ENCODE measurements around the gene KATNB1.
"Not testable (repeated sequence)": the region's sequence is repeated elsewhere in the genome, so short reads cannot be mapped to it uniquely, and the experiment has no call there.

Gene KATNB1

DNA sequence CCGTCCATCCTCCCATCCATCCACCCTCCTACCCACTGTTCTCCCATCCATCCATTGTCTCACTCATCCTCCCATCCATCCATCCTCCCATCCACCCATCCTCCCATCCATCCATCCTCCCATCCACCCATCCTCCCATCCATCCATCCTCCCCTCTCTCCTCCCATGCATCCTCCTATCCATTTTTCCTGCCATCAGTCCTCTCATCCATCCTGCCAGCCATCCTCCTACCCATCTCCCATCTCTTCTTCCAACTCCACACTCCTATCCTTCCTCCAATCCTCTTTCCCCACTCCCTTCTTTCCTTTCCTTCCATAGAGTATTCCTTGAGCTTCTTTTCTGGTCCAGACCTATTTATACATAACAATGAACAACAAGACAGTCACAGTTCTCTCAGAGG, 28.9 kb upstream of the KATNB1 start:
- H3K27me3 ChIP-seq (ENCODE audit: control insufficient read depth, insufficient read depth, low read length) = no peaks in the 10 kb centered on the region
- no peaks in the 10 kb centered on the region for H3K4me1 ChIP-seq (ENCODE audit: control insufficient read depth, insufficient read depth, low read length)
- H3K4me3 ChIP-seq (ENCODE audit: low read length) = no peak overlapping the region
- no peak overlapping the region for H3K27ac ChIP-seq (ENCODE audit: low read depth, low read length)
- H3K36me3 ChIP-seq (ENCODE audit: control insufficient read depth, insufficient read depth, low read length) = no peaks in the 10 kb centered on the region
- no peak overlapping the region for H3K9ac ChIP-seq (ENCODE audit: low read length)

GRCh38 chr16:57707331-57707730, 28.2 kb upstream of the KATNB1 start:
- H3K4me3 ChIP-seq (ENCODE audit: low read length) = no peak overlapping the region
- no peaks in the 10 kb centered on the region for H3K27me3 ChIP-seq (ENCODE audit: control insufficient read depth, insufficient read depth, low read length)
- H3K4me1 ChIP-seq (ENCODE audit: control insufficient read depth, insufficient read depth, low read length) = no peaks in the 10 kb centered on the region
- no peak overlapping the region for H3K27ac ChIP-seq (ENCODE audit: low read depth, low read length)
- no peak overlapping the region for H3K9ac ChIP-seq (ENCODE audit: low read length)
- no peaks in the 10 kb centered on the region for H3K36me3 ChIP-seq (ENCODE audit: control insufficient read depth, insufficient read depth, low read length)

- no peak overlapping the region for H3K9ac ChIP-seq (ENCODE audit: low read length)
- H3K4me1 ChIP-seq (ENCODE audit: control insufficient read depth, insufficient read depth, low read length) = no peaks in the 10 kb centered on the region
- H3K4me3 ChIP-seq (ENCODE audit: low read length) = no peak overlapping the region
- no peak overlapping the region for H3K27ac ChIP-seq (ENCODE audit: low read depth, low read length)
- H3K36me3 ChIP-seq (ENCODE audit: control insufficient read depth, insufficient read depth, low read length) = no peaks in the 10 kb centered on the region
- no peaks in the 10 kb centered on the region for H3K27me3 ChIP-seq (ENCODE audit: control insufficient read depth, insufficient read depth, low read length)
These were observed 27.4 kb upstream of the KATNB1 start for GRCh38 chr16:57708168-57708567.

- no peak overlapping the region for H3K4me3 ChIP-seq (ENCODE audit: low read length)
- H3K27ac ChIP-seq (ENCODE audit: low read depth, low read length) = no peak overlapping the region
These were observed 25.9 kb upstream of the KATNB1 start for GRCh38 chr16:57709663-57710062.

DNA sequence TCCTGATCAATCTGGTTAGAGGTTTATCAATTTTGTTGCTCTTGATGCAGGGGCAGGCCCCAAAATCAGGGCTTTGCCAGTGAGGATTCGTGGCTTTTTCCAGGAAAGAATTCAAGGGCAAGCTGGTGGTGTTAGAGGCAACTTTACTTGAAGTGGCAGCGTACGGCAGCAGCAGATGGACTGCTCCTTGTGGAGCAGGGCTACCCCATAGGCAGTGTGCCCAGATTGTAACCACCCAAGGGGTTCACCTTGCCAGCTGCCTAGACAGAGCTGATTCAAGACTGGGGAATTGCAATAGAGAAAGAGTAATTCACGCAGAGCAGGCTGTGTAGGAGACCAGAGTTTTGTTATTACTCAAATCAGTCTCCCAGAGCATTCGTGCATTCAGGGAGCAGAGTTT, 24.2 kb upstream of the KATNB1 start:
- Histone ChIP-seq H3K36me3 (ENCODE audit: control insufficient read depth, insufficient read depth, low read length) (no peaks in the 10 kb centered on the region), H3K4me1 (ENCODE audit: control insufficient read depth, insufficient read depth, low read length) (no peaks in the 10 kb centered on the region), H3K4me3 (ENCODE audit: low read length) (no peak overlapping the region), H3K27me3 (ENCODE audit: control insufficient read depth, insufficient read depth, low read length) (no peaks in the 10 kb centered on the region), H3K9ac (ENCODE audit: low read length) (no peak overlapping the region), H3K27ac (ENCODE audit: low read depth, low read length) (no peak overlapping the region)

More at GRCh38 chr16:57709663-57710062, 25.9 kb upstream of the KATNB1 start:
- H3K27me3 ChIP-seq (ENCODE audit: control insufficient read depth, insufficient read depth, low read length) = no peaks in the 10 kb centered on the region
- H3K4me1 ChIP-seq (ENCODE audit: control insufficient read depth, insufficient read depth, low read length) = no peaks in the 10 kb centered on the region
- H3K9ac ChIP-seq (ENCODE audit: low read length) = no peak overlapping the region
- H3K36me3 ChIP-seq (ENCODE audit: control insufficient read depth, insufficient read depth, low read length) = no peaks in the 10 kb centered on the region

DNA sequence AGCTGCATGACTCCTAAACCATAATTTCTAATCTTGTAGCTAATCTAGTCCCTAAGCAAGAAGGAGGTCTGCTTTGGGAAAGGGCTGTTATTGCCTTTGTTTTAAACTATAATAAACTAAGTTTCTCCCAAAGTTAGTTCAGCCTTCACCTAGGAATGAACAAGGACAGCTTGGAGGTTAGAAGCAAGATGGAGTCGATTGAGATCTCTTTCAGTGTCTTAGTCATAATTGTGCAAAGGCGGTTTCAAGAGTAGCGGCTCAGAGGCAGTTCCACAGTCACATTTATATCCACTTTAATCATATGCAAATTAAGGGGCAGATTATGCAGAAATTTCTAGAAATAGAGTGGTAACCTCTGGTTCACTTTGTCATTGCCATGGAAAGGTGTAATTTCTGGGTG, 23.6 kb upstream of the KATNB1 start:
- H3K9ac ChIP-seq (ENCODE audit: low read length) = no peak overlapping the region
- H3K4me1 ChIP-seq (ENCODE audit: control insufficient read depth, insufficient read depth, low read length) = no peaks in the 10 kb centered on the region
- H3K27me3 ChIP-seq (ENCODE audit: control insufficient read depth, insufficient read depth, low read length) = peaks cover 3% of the 10 kb centered on the region
- H3K36me3 ChIP-seq (ENCODE audit: control insufficient read depth, insufficient read depth, low read length) = no peaks in the 10 kb centered on the region
- H3K4me3 ChIP-seq (ENCODE audit: low read length) = no peak overlapping the region
- no peak overlapping the region for H3K27ac ChIP-seq (ENCODE audit: low read depth, low read length)

GRCh38 chr16:57712569-57712968, 23.0 kb upstream of the KATNB1 start:
- H3K9ac ChIP-seq (ENCODE audit: low read length); H3K4me1 ChIP-seq (ENCODE audit: control insufficient read depth, insufficient read depth, low read length); H3K36me3 ChIP-seq (ENCODE audit: control insufficient read depth, insufficient read depth, low read length); H3K27ac ChIP-seq (ENCODE audit: low read depth, low read length); H3K27me3 ChIP-seq (ENCODE audit: control insufficient read depth, insufficient read depth, low read length); H3K4me3 ChIP-seq (ENCODE audit: low read length): not testable (repeated sequence)

DNA sequence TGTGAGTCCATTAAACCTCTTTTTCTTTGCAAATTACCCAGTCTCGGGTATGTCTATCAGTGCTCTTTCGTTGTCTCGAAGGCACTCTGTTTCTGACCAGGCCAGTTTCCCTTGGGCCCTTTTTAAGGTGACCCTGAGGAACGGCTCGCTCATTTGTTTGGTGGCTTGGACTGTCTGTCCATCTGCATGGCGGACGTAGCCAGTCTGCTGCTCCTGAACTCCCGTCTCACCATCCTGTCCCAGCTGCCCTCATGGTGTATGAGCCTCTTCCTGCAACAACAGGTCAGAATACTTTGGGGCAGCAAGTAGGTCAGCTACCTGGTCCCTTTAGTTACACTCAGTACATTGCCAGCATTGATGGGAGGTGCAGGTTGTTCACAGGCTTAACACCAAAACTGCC, 22.0 kb upstream of the KATNB1 start:
- Histone ChIP-seq H3K36me3 (ENCODE audit: control insufficient read depth, insufficient read depth, low read length) (no peaks in the 10 kb centered on the region), H3K4me1 (ENCODE audit: control insufficient read depth, insufficient read depth, low read length) (no peaks in the 10 kb centered on the region), H3K4me3 (ENCODE audit: low read length) (no peak overlapping the region), H3K27ac (ENCODE audit: low read depth, low read length) (no peak overlapping the region), H3K27me3 (ENCODE audit: control insufficient read depth, insufficient read depth, low read length) (peaks cover 3% of the 10 kb centered on the region), H3K9ac (ENCODE audit: low read length) (no peak overlapping the region)

DNA sequence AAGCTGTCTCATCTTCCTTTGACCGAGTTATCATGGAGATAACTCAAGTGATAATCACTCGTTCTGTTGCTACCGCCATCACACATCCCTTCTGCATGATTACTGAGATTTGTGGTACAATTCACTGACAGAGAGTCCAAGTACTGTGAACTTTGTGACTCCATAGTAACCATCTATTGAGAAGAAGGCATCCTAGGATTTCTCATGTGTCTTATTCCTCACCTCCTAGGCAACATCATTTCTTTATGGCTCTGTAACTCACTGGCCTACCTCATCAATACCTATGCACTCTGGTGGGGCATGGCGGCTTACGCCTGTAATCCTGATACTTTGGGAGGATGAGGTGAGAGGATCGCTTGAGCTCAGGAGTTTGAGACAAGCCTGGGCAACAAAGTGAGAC, 21.5 kb upstream of the KATNB1 start:
- no peak overlapping the region for H3K9ac ChIP-seq (ENCODE audit: low read length)
- peaks cover 3% of the 10 kb centered on the region for H3K27me3 ChIP-seq (ENCODE audit: control insufficient read depth, insufficient read depth, low read length)
- no peak overlapping the region for H3K27ac ChIP-seq (ENCODE audit: low read depth, low read length)
- no peak overlapping the region for H3K4me3 ChIP-seq (ENCODE audit: low read length)
- no peaks in the 10 kb centered on the region for H3K36me3 ChIP-seq (ENCODE audit: control insufficient read depth, insufficient read depth, low read length)
- H3K4me1 ChIP-seq (ENCODE audit: control insufficient read depth, insufficient read depth, low read length) = no peaks in the 10 kb centered on the region

GRCh38 chr16:57720142-57720575, 15.4 kb upstream of the KATNB1 start:
- no peaks in the 10 kb centered on the region for H3K4me1 ChIP-seq (ENCODE audit: control insufficient read depth, insufficient read depth, low read length)

DNA sequence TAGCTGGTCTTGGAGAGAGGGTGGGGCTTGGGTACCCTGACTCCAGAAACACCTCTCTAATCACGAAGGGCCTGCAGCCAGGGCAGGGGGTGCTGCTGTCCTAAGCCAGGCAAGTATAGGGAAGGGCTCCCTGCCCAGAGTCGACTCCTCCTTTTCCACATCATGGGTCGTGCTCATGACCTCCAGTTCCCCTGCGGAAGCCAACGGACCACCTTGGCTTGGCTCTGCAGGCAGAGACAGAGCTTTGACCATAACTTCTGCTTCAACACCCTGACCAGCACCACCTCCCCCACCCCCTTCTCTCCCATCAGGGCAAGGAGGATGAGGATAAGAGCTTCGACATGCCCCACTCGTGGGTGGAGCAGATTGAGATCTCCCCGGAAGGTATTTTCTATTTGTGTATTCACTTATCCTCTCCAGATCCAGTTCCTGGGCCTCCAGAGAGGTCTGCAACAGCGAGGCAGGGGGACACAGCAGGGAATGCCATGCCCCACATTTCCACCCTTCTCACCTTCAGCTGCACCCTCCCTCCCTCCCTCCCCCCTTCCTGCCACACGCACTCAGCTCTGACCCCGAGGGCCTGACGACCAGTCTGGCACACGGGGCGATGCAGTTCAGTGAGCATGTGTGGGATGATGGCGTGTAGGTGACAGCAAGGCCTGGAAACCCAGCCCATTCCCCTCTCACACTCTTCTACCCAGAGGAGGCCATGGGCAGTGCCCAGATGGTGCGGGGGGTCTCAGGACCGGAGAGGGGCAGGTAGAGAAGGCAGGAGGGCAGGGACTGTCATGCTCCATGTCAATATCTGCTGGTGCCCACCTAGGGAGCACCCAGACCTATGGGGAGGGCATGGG, 14.0 kb upstream of the KATNB1 start:
- Histone ChIP-seq H3K27me3 (ENCODE audit: control insufficient read depth, insufficient read depth, low read length) (peaks cover under 1% of the 10 kb centered on the region), H3K4me1 (ENCODE audit: control insufficient read depth, insufficient read depth, low read length) (no peaks in the 10 kb centered on the region), H3K9ac (ENCODE audit: low read length) (no peak overlapping the region), H3K27ac (ENCODE audit: low read depth, low read length) (no peak overlapping the region), H3K36me3 (ENCODE audit: control insufficient read depth, insufficient read depth, low read length) (no peaks in the 10 kb centered on the region), H3K4me3 (ENCODE audit: low read length) (no peak overlapping the region)

More at GRCh38 chr16:57720142-57720575, 15.4 kb upstream of the KATNB1 start:
- no peak overlapping the region for H3K9ac ChIP-seq (ENCODE audit: low read length)
- H3K27me3 ChIP-seq (ENCODE audit: control insufficient read depth, insufficient read depth, low read length) = peaks cover 3% of the 10 kb centered on the region
- no peak overlapping the region for H3K27ac ChIP-seq (ENCODE audit: low read depth, low read length)
- H3K4me3 ChIP-seq (ENCODE audit: low read length) = no peak overlapping the region
- no peaks in the 10 kb centered on the region for H3K36me3 ChIP-seq (ENCODE audit: control insufficient read depth, insufficient read depth, low read length)

DNA sequence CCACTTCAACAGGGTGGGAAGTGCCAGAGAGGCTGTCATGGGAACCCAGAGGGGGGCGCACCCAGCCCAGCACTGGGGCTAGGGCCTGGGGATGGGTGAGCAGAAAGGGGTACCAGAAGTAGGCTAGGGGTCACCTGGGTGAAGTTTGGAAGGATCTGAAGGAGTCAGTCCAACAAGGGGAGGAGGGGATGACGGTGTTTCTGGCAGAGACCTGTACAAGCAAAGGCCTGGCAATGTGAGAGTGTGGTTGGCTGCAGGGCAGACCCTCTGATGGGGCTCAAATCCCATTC, 13.4 kb upstream of the KATNB1 start:
- H3K4me3 ChIP-seq (ENCODE audit: low read length) = no peak overlapping the region
- H3K9ac ChIP-seq (ENCODE audit: low read length) = no peak overlapping the region
- no peaks in the 10 kb centered on the region for H3K4me1 ChIP-seq (ENCODE audit: control insufficient read depth, insufficient read depth, low read length)
- H3K27me3 ChIP-seq (ENCODE audit: control insufficient read depth, insufficient read depth, low read length) = no peaks in the 10 kb centered on the region
- no peak overlapping the region for H3K27ac ChIP-seq (ENCODE audit: low read depth, low read length)
- H3K36me3 ChIP-seq (ENCODE audit: control insufficient read depth, insufficient read depth, low read length) = no peaks in the 10 kb centered on the region

DNA sequence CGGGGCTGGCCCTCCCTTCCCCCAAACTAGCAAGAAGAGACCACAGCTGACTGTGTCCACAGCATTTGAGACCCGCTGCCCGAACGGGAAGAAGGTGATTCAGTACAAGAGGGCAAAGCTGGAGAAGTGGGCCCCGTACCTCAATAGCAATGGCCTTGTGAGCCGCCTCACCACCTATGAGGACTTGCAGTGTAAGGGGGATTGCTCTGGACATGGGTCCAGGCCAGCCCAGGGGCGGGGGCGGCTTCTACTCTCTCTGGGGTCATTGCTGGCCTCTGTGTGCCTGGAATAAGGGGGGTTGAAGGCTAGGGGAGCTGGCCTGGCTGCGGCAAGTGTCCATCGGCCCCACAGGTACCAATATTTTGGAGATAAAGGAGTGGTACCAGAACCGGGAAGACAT, 12.9 kb upstream of the KATNB1 start:
- H3K9ac ChIP-seq (ENCODE audit: low read length) = no peak overlapping the region
- H3K4me3 ChIP-seq (ENCODE audit: low read length) = no peak overlapping the region
- no peaks in the 10 kb centered on the region for H3K36me3 ChIP-seq (ENCODE audit: control insufficient read depth, insufficient read depth, low read length)
- H3K4me1 ChIP-seq (ENCODE audit: control insufficient read depth, insufficient read depth, low read length) = no peaks in the 10 kb centered on the region
- no peaks in the 10 kb centered on the region for H3K27me3 ChIP-seq (ENCODE audit: control insufficient read depth, insufficient read depth, low read length)
- H3K27ac ChIP-seq (ENCODE audit: low read depth, low read length) = no peak overlapping the region

Data from rectal smooth muscle tissue (tissue), 1 donor.